Esophagus squamous epithelium (tissue), 4 donors: ENCODE data around the gene NOXA1.

Source experiments
- POLR2A ChIP-seq, 4 donors: fragments of 450-650 bp; IDR thresholded peaks; one replicate each; pipeline ENCODE4 v1.6.1; 2017; ENCODE audit warnings: antibody characterized with exemption in 4 of 4, mild to moderate bottlenecking in 4 of 4, moderate library complexity in 3 of 4
- TF ChIP-seq, protein P1 (sequence below), 6 experiments: fragments of 450-650 bp in 4 of 6; fragments of 200-600 bp in 2 of 6; sonication (generic) in 2 of 6; IDR thresholded peaks; one replicate each; pipeline ENCODE4 v1.5.1; 2016 to 2019; ENCODE audit warnings: antibody characterized with exemption in 6 of 6, mild to moderate bottlenecking in 4 of 6, moderate library complexity in 4 of 6

DNA sequence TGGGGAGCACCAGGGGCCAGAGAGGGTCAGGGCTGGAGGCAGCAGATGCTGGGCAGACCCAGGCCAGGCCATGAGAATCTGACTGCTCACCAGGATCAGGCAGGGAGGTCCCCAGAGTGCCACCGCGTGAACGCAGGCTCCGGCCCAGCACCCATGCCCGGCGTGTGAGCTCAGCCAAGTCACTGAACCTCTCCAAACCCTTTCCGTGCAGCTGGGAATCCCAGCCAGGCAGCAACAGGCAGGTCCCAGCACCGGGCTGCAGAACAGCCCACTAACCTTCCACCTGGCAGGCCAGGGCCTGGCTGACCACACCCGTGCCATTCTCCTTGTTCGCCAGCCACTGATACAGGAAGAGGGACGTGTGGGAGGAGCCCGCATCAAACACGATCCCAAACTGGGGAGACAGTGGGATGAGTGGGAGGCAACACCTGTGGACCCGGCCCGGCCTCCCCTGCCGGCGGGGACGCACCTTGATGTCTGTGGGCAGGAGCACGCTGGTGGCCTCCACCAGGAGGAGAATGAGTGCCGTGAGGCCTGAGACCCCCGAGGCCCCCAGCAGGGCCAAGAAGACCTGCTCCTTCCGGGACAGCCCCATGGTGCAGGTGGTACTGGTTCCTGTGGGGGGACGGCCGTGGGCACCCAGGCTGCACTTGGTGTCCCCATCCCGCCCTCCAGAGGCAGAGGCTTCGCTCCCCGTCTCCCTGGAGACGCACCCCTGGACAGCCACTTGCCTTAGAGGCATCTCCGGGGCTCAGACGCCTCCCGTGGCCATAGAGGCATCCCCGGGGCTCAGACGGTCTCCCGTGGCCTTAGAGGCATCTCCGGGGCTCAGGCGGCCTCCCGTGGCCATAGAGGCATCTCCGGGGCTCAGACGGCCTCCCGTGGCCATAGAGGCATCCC lies 14.7 kb downstream of the NOXA1 start:
- TF ChIP-seq, protein P1, sequence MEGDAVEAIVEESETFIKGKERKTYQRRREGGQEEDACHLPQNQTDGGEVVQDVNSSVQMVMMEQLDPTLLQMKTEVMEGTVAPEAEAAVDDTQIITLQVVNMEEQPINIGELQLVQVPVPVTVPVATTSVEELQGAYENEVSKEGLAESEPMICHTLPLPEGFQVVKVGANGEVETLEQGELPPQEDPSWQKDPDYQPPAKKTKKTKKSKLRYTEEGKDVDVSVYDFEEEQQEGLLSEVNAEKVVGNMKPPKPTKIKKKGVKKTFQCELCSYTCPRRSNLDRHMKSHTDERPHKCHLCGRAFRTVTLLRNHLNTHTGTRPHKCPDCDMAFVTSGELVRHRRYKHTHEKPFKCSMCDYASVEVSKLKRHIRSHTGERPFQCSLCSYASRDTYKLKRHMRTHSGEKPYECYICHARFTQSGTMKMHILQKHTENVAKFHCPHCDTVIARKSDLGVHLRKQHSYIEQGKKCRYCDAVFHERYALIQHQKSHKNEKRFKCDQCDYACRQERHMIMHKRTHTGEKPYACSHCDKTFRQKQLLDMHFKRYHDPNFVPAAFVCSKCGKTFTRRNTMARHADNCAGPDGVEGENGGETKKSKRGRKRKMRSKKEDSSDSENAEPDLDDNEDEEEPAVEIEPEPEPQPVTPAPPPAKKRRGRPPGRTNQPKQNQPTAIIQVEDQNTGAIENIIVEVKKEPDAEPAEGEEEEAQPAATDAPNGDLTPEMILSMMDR (IDR thresholded peaks at IDR 0.05) = no peak
- no peak for TF ChIP-seq POLR2A (IDR thresholded peaks at IDR 0.05)
